Cortex of kidney (tissue), 1 donor: ENCODE data around the gene PDIA4.

Experiments used
- DNase-seq: peaks from one replicate; lab custom pipeline; 2025; lab: John Stamatoyannopoulos, UW

The PDIA4 gene

GRCh38 chr7:148967602-148968001 is 60.7 kb downstream of the PDIA4 start:
- no peak for DNase-seq

DNA sequence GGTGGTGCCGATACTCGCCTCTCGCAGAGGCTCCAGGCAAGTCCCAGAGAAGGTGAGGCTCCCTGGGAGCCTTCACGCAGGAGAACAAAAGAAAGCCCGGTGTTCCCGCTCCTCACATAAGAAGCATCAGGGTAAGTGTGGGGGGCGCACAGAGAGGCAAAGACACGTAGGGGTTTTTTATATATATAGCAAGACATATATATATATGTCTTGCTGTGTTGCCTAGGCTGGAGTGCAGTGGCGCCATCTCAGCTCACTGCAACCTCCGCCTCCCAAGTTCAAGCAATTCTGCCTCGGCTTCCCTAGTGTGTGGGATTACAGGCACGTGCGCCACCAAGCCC is 61.3 kb downstream of the PDIA4 start:
- no peak for DNase-seq

DNA sequence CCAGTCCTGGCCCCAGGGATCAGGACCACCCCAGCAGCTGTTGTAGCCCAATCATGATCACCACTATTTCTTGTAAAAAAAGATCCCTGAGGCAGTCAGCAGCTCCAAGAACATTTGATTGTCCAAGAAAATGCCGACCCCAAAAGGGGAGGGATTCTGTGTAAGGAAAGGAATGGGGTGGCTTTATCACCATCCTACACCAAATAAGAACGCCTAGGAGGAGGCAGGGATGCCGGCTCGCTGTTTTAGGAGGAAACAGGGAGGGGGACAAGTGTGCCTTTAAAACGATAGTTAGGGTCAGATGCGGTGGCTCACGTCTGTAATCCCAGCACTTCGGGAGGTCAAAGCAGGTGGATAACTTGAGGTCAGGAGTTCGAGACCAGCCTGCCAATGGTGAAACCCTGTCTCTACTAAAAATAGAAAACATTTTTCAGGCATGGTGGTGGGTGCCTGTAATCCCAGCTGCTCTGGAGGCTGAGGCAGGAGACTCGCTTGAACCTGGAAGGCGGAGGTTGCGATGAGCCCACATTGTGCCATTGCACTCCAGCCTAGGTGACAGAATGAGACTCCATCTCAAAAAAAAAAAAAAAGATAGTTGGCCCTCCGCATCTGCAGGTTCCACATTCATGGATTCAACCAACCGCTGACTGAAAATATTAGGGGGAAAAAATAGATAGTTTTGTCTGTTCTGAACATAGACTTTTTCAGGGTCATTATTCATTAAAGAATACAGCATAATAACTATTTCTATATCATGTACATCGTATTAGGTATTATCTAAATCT is 63.6 kb downstream of the PDIA4 start:
- no peak for DNase-seq

GRCh38 chr7:148963583-148964482 is 64.5 kb downstream of the PDIA4 start:
- no peak for DNase-seq

- no peak for DNase-seq
These were observed 65.3 kb downstream of the PDIA4 start for GRCh38 chr7:148962823-148963582.

- DNase-seq, result no peak
These were observed 65.9 kb downstream of the PDIA4 start for GRCh38 chr7:148962440-148962822.

GRCh38 chr7:148959726-148960125 is 68.6 kb downstream of the PDIA4 start:
- no peak for DNase-seq

DNA sequence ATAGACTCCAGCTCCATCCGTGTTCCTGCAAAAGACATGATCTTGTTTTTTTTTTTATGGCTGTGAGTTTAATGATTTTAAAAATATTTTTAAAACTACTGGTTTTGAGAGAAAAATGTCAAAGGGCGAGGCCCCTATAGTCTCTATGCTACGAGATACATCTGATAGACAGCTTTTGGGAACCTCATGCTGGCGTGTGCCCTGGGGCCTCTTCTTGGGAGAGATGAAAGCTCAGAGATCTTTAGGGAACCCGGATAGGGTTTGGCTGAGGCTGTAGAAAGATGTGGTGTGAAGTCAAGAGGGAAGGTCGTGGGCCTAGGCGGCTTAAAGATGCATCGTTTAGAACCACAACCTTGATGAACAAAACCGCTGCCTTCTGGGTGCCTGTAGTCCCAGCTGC is 70.2 kb downstream of the PDIA4 start:
- DNase-seq, result no peak

GRCh38 chr7:148954766-148955165 is 73.5 kb downstream of the PDIA4 start:
- DNase-seq, result no peak

GRCh38 chr7:148953676-148954075 is 74.6 kb downstream of the PDIA4 start:
- DNase-seq, result no peak
